HG02938 (cell line): ENCODE measurements around the gene CPT1A.

Experiments used
- ATAC-seq: cut with Tn5 transposase; IDR thresholded peaks from one replicate; pipeline ENCODE4 v1.9.1; 2021; ENCODE audit warnings: mild to moderate bottlenecking, moderate library complexity; ENCODE audit not compliant: unreplicated experiment

The CPT1A gene

DNA sequence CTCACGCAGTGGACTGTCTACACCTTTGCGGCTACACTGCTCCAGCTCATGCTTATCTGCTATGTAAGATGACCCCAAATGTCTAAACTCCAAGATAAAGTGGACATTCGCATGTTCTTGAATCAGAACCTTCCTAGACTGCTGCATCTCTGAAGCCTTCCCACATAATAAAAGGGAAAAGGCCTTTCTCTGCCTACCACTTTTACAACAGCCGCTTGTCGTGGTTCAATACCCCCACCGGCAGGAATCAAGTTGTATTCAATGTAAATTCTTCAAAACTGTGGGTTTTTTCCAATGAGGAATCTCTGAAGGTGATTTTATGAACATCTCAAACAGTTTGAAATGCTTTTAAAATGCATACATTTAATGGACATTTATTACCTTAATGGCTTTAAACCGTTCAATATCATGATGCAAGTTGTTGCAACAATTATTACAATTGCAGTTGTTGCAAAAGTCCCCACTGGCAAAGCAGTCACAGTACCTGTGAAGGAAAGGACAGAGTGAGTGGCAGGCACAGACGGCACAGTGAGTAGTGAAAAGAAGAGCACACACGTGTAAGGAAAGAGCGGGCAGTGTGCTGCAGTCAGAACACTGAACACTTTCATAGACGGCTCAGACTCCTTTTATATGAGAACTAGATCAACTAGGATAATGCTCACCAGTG, 126.1 kb downstream of the CPT1A start:
- no peak for ATAC-seq

- no peak for ATAC-seq
Observed at GRCh38 chr11:68714060-68714856, 127.5 kb downstream of the CPT1A start.

DNA sequence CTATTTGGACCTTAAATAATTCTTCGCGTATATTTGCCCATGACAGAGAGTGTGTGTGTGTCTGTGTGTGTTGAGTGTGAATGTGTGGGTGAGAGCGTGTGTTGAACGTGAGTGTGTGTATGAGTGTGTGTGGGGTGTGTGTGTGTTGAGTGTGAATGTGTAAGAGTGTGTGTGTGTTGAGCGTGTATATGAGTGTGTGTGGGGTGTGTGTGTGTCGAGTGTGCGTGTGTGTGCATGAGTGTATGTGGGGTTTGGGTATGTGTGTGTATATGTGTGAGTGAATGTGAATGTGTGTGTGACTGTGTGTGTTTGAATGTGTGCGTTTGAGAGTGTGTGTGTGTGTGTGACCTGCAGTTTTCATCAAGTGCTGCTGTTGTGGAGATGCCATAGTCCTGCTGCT, 130.6 kb downstream of the CPT1A start:
- ATAC-seq, result no peak

GRCh38 chr11:68710409-68710808, 131.3 kb downstream of the CPT1A start:
- no peak for ATAC-seq

DNA sequence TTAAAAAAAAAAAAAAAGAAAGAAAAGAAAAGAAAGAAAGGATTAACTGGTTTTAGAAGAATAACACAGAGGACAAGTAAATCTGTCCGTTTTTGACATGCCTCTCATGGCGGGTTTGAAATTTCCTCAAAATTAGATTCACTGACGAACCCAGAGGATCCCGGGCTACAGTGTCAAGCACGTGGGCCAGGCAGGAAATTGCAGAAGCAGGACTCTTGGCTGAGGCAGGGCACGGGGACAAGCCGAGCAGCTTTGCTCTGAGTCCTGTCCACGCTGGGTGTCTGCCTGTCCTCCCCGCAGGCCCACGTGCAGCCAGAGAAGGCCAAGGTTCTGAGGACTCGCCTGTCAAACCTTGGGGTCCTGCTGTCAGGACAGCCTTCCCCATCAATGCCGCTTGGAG, 132.7 kb downstream of the CPT1A start:
- ATAC-seq, result no peak

- no peak for ATAC-seq
Observed at GRCh38 chr11:68707527-68707926, 134.2 kb downstream of the CPT1A start.

DNA sequence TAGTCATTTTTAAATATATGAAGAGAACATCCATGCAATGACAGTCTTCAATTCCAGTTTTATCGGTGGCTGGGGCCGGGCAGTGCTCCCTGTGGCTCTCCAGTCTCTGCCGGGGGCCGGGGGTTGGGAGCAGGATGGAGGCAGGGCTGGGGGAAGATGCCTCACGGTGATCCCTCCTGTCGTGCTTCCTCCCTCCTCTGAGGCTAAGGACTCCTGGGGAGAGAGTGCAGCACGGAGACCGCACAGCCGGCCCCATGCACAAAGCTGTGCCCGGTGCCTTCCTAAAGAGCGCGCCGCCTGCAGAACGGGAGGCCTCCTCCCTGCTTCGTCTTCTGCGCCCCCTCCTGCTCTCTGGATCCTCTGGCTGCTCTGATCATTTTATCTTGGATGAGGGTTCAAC, 136.8 kb downstream of the CPT1A start:
- ATAC-seq, result no peak
